ENCODE measurements around the gene AWAT2.

DNA sequence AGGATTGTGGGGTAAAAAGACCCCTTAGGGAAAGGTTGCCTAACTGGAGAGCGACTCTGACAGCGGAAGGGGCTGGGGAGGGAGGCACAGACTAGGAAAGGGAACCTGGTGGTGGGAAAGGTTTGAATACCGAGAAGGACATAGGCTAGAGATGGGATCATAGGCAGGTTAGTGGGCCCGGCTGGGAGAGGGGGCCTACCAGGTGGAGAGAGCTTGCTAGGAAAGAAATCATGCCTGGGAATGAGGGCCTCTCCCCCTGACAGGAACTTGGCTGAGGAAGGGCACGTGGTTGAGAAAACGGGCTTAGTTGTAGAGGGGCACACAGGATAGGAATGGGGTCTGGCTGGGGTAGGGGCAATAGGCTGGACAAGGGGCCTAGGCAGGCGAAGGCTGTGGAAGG is 16.9 kb upstream of the AWAT2 start:
- TF ChIP-seq, protein P1, sequence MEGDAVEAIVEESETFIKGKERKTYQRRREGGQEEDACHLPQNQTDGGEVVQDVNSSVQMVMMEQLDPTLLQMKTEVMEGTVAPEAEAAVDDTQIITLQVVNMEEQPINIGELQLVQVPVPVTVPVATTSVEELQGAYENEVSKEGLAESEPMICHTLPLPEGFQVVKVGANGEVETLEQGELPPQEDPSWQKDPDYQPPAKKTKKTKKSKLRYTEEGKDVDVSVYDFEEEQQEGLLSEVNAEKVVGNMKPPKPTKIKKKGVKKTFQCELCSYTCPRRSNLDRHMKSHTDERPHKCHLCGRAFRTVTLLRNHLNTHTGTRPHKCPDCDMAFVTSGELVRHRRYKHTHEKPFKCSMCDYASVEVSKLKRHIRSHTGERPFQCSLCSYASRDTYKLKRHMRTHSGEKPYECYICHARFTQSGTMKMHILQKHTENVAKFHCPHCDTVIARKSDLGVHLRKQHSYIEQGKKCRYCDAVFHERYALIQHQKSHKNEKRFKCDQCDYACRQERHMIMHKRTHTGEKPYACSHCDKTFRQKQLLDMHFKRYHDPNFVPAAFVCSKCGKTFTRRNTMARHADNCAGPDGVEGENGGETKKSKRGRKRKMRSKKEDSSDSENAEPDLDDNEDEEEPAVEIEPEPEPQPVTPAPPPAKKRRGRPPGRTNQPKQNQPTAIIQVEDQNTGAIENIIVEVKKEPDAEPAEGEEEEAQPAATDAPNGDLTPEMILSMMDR (IDR thresholded peaks at IDR 0.05) = no peak
- no peak for TF ChIP-seq POLR2A (IDR thresholded peaks at IDR 0.05)
